IMR-90 (cell line): ENCODE measurements around the gene MAN2A2. TPM values are rescaled to one million over a fixed set of nuclear protein-coding genes. Genes with fewer than 3 reads are reported as not detected.

Experiments used
- ATAC-seq: fragments of 200-7000 bp; cut with Tn5 transposase; 2 replicates; pipeline ENCODE4 v1.9.1; 2020; ENCODE audit warnings: low read depth, mild to moderate bottlenecking, moderate library complexity
- BruUV-seq: library from RNA; stranded (reverse); fragments of 400-500 nt; replicated peaks from 2 replicates; lab custom pipeline; 2021; lab: Mats Ljungman, UMichigan
- CTCF ChIA-PET: fragments of 300-600 bp; formaldehyde crosslinking; extraction: SDS; loops from one replicate; lab custom pipeline; 2021; ENCODE audit warnings: antibody characterized with exemption; lab: Yijun Ruan, JAX
- POLR2A ChIA-PET: fragments of 300-600 bp; sonication (Branson Sonifier 250); formaldehyde crosslinking; loops from one replicate; lab custom pipeline; 2022; ENCODE audit warnings: antibody characterized with exemption; ENCODE audit not compliant: unreplicated experiment; lab: Charles Lee
- DNase-seq: peaks from one replicate; pipeline ENCODE4 v3.0.0; 2013
- H2AFZ ChIP-seq: replicated peaks from 2 replicates; pipeline ENCODE3; 2013; ENCODE audit warnings: low read length, mild to moderate bottlenecking; ENCODE audit not compliant: poor library complexity
- H2AK5ac ChIP-seq: 2 replicates; pipeline ENCODE4 v1.6.1; 2013; ENCODE audit warnings: low read depth, low read length, inconsistent platforms
- H2AK9ac ChIP-seq: replicated peaks from 2 replicates; pipeline ENCODE3; 2013; ENCODE audit warnings: mild to moderate bottlenecking, low read depth, low read length, moderate library complexity; ENCODE audit not compliant: poor library complexity
- H2BK120ac ChIP-seq: 2 replicates; pipeline ENCODE4 v1.6.1; 2013; ENCODE audit warnings: low read depth, low read length, inconsistent platforms
- H2BK15ac ChIP-seq: 3 replicates; pipeline ENCODE4 v1.6.1; 2013; ENCODE audit warnings: low read depth, low read length, inconsistent platforms
- H2BK20ac ChIP-seq: 2 replicates; pipeline ENCODE4 v1.6.1; 2013; ENCODE audit warnings: low read depth, mild to moderate bottlenecking, inconsistent platforms, low read length, moderate library complexity
- H2BK5ac ChIP-seq: 2 replicates; pipeline ENCODE4 v1.6.1; 2013; ENCODE audit warnings: mild to moderate bottlenecking, low read depth, low read length, inconsistent platforms; ENCODE audit not compliant: poor library complexity, severe bottlenecking
- H3K14ac ChIP-seq: replicated peaks from 2 replicates; pipeline ENCODE4 v1.6.1; 2013; ENCODE audit warnings: low read depth, low read length, inconsistent platforms
- H3K18ac ChIP-seq: 2 replicates; pipeline ENCODE4 v1.6.1; 2013; ENCODE audit warnings: low read depth, low read length, control low read depth
- H3K23ac ChIP-seq: 2 replicates; pipeline ENCODE4 v1.6.1; 2013; ENCODE audit warnings: low read depth, low read length, inconsistent platforms
- H3K27ac ChIP-seq: 2 replicates; pipeline ENCODE4 v1.5.1; 2013; ENCODE audit warnings: mild to moderate bottlenecking, control low read depth, low read length; ENCODE audit not compliant: insufficient read depth
- H3K27me3 ChIP-seq: 2 replicates; pipeline ENCODE4 v1.6.1; 2013; ENCODE audit warnings: low read length; ENCODE audit not compliant: control insufficient read depth, insufficient read depth
- H3K36me3 ChIP-seq: 2 replicates; pipeline ENCODE4 v1.6.1; 2013; ENCODE audit warnings: low read length, mixed read lengths; ENCODE audit not compliant: control insufficient read depth, insufficient read depth
- H3K4ac ChIP-seq: 2 replicates; pipeline ENCODE4 v1.6.1; 2013; ENCODE audit warnings: low read depth, low read length, inconsistent platforms
- H3K4me1 ChIP-seq: 2 replicates; pipeline ENCODE4 v1.6.1; 2013; ENCODE audit warnings: low read length, mixed read lengths; ENCODE audit not compliant: control insufficient read depth, insufficient read depth
- H3K4me2 ChIP-seq: 2 replicates; pipeline ENCODE4 v1.6.1; 2013; ENCODE audit warnings: low read depth, mild to moderate bottlenecking, control low read depth, low read length, moderate library complexity
- H3K4me3 ChIP-seq: 2 replicates; pipeline ENCODE4 v1.5.1; 2013; ENCODE audit warnings: low read depth, mild to moderate bottlenecking, control low read depth, low read length, moderate library complexity; ENCODE audit not compliant: insufficient read depth
- H3K56ac ChIP-seq: 2 replicates; pipeline ENCODE4 v1.6.1; 2013; ENCODE audit warnings: low read length, inconsistent platforms; ENCODE audit not compliant: insufficient read depth; ENCODE audit errors: extremely low read depth
- H3K79me1 ChIP-seq, 2 experiments: 2 replicates each; pipeline ENCODE4 v1.6.1; 2013; ENCODE audit warnings: low read length in 2 of 2, inconsistent platforms in 1 of 2, low read depth in 1 of 2
- H3K9ac ChIP-seq: 2 replicates; pipeline ENCODE4 v1.6.1; 2013; ENCODE audit warnings: low read depth, low read length, control low read depth
- H3K9me1 ChIP-seq: 2 replicates; pipeline ENCODE4 v1.6.1; 2013; ENCODE audit warnings: low read length, inconsistent platforms; ENCODE audit not compliant: insufficient read depth
- H3K9me3 ChIP-seq: 2 replicates; pipeline ENCODE4 v1.6.1; 2013; ENCODE audit warnings: low read length; ENCODE audit not compliant: control insufficient read depth, insufficient read depth
- H4K20me1 ChIP-seq: 2 replicates; pipeline ENCODE4 v1.6.1; 2013; ENCODE audit warnings: low read length, inconsistent platforms; ENCODE audit not compliant: insufficient read depth
- H4K5ac ChIP-seq: 2 replicates; pipeline ENCODE4 v1.6.1; 2013; ENCODE audit warnings: mild to moderate bottlenecking, low read depth, low read length, control low read depth
- H4K8ac ChIP-seq, 2 experiments: 2 replicates each; pipeline ENCODE4 v1.6.1; 2013; ENCODE audit warnings: low read depth in 2 of 2, low read length in 2 of 2, control low read depth in 1 of 2, inconsistent platforms in 1 of 2
- H4K91ac ChIP-seq: 2 replicates; pipeline ENCODE4 v1.6.1; 2013; ENCODE audit warnings: low read depth, low read length, inconsistent platforms; ENCODE audit not compliant: insufficient read depth
- BHLHE40 ChIP-seq: fragments of 150-350 bp; IDR thresholded peaks from 2 replicates; pipeline ENCODE4 v1.6.1; 2016; ENCODE audit warnings: mild to moderate bottlenecking, low read depth, low read length
- CHD1 ChIP-seq: IDR thresholded peaks from 2 replicates; pipeline ENCODE4 v1.6.1; 2012; ENCODE audit warnings: low read depth, low read length, improper control_type of control experiment
- CTCF ChIP-seq: conservative IDR thresholded peaks from 2 replicates; pipeline ENCODE4 v1.5.1; 2012; ENCODE audit warnings: mild to moderate bottlenecking, low read depth, low read length, improper control_type of control experiment
- FOS ChIP-seq: fragments of 150-350 bp; IDR thresholded peaks from 2 replicates; pipeline ENCODE4 v1.6.1; 2016; ENCODE audit warnings: low read depth, low read length
- MAFK ChIP-seq: IDR thresholded peaks from 2 replicates; pipeline ENCODE4 v1.6.1; 2012; ENCODE audit warnings: low read depth, low read length, improper control_type of control experiment
- MAZ ChIP-seq: IDR thresholded peaks from 2 replicates; pipeline ENCODE4 v1.6.1; 2012; ENCODE audit warnings: low read depth, mild to moderate bottlenecking, low read length, improper control_type of control experiment, moderate library complexity, borderline replicate concordance
- MXI1 ChIP-seq: IDR thresholded peaks from 2 replicates; pipeline ENCODE4 v1.6.1; 2012; ENCODE audit warnings: low read depth, mild to moderate bottlenecking, low read length, moderate library complexity, borderline replicate concordance
- NFE2L2 ChIP-seq: fragments of 150-350 bp; IDR thresholded peaks from 2 replicates; pipeline ENCODE4 v1.6.1; 2016; ENCODE audit warnings: low read depth, mild to moderate bottlenecking, low read length
- POLR2A ChIP-seq: IDR thresholded peaks from 2 replicates; pipeline ENCODE4 v1.6.1; 2012; ENCODE audit warnings: mild to moderate bottlenecking, low read depth, low read length
- RAD21 ChIP-seq: IDR thresholded peaks from 2 replicates; pipeline ENCODE4 v1.6.1; 2012; ENCODE audit warnings: low read length, improper control_type of control experiment
- RCOR1 ChIP-seq: IDR thresholded peaks from 2 replicates; pipeline ENCODE4 v1.6.1; 2012; ENCODE audit warnings: mild to moderate bottlenecking, low read length, improper control_type of control experiment; ENCODE audit not compliant: insufficient replicate concordance
- RFX5 ChIP-seq: IDR thresholded peaks from 2 replicates; pipeline ENCODE4 v1.8.0; 2012; ENCODE audit warnings: low read depth, mild to moderate bottlenecking, low read length, moderate library complexity
- SMC3 ChIP-seq: fragments of 150-350 bp; IDR thresholded peaks from 2 replicates; pipeline ENCODE4 v1.6.1; 2016; ENCODE audit warnings: low read depth, mild to moderate bottlenecking, antibody characterized with exemption, low read length, moderate library complexity
- WGBS, 2 experiments: methylation state at CpG; one replicate each; pipeline versions ENCODE4 v1.1.5 to v1.1.7; 2013; ENCODE audit warnings: missing lambda C conversion rate in 2 of 2; ENCODE audit not compliant: insufficient read length in 1 of 2; ENCODE audit errors: extremely low coverage in 2 of 2; 5-methylcytosine and 5-hydroxymethylcytosine counted together
- dilution Hi-C: fragments of 300-500 bp; cut with HindIII; formaldehyde crosslinking; loops from one replicate; pipeline ENCODE4 v1.14.3; 2018; ENCODE audit warnings: low sequenced_read_pairs; ENCODE audit not compliant: unreplicated experiment
- in situ Hi-C: fragments of 300-500 bp; cut with MboI; formaldehyde crosslinking; loops from 3 replicates; pipeline ENCODE4 v1.14.3; 2019; ENCODE audit warnings: low sequenced_read_pairs, inconsistent platforms, mixed read lengths
- intact Hi-C: fragments of 100-400 bp; cut with micrococcal nuclease; formaldehyde crosslinking; loops from 2 replicates; pipeline ENCODE4 v1.10.0; 2022
- polyA plus RNA-seq, 3 experiments: library from polyadenylated mRNA; depleted of rRNA; stranded (reverse); fragments of >200 nt; gene quantifications; 2 replicates each; pipeline ENCODE4 v1.2.3, GENCODE V29; 2012; ENCODE audit warnings: low replicate concordance in 1 of 3
- total RNA-seq: library from RNA; depleted of rRNA; stranded (reverse); fragments of >200 nt; gene quantifications from 2 replicates; pipeline ENCODE4 v1.2.3, GENCODE V29; 2012
- TF ChIP-seq, protein P1 (sequence below): fragments of 150-350 bp; IDR thresholded peaks from 2 replicates; pipeline ENCODE4 v1.6.1; 2016; ENCODE audit warnings: low read depth, mild to moderate bottlenecking, low read length, moderate library complexity, borderline replicate concordance
- TF ChIP-seq, protein P2 (sequence below): fragments of 150-350 bp; IDR thresholded peaks from 2 replicates; pipeline ENCODE4 v1.6.1; 2017; ENCODE audit warnings: mild to moderate bottlenecking, antibody characterized with exemption, low read length, low read depth

Gene MAN2A2
- total and polyA plus RNA-seq, 2 of the 4 experiments (the other 2 are of a cell fraction), result 3.4 to 52.5 TPM

- H3K14ac ChIP-seq, result no peak overlapping the region
- in situ Hi-C loops (loop anchor here (10.0 kb wide), 1 partner anchor 321 kb away; no protein-coding TSS in a partner anchor), intact Hi-C loops (no loop called here), dilution Hi-C loops (no loop called here)
- no peak overlapping the region for H3K23ac ChIP-seq
- no peak overlapping the region for H2BK5ac ChIP-seq
- H2AFZ ChIP-seq, result peak overlapping the region; percentile 95
- ChIA-PET CTCF (interaction anchor here (1.0 kb wide), 1 partner anchor 10 kb away, joined by 3 read pairs; no protein-coding TSS in a partner anchor), POLR2A (interaction anchor here (1.0 kb wide), 1 partner anchor 8 kb away, joined by 4 read pairs; no protein-coding TSS in a partner anchor)
- no TSS peak for BruUV-seq
- WGBS, 2 experiments, result no CpG with 5 or more reads among the region's 16 CpGs
- H2BK15ac ChIP-seq, result no peak overlapping the region
- no peak overlapping the region for H2BK120ac ChIP-seq
- no peak overlapping the region for H3K18ac ChIP-seq
- no peak overlapping the region for H4K5ac ChIP-seq
- H3K27me3 ChIP-seq, result no peaks in the 10 kb centered on the region
- no peak overlapping the region for H3K4me2 ChIP-seq
- H3K56ac ChIP-seq, result no peak overlapping the region
- H4K20me1 ChIP-seq, result no peaks in the 10 kb centered on the region
- no peak overlapping the region for H3K4me3 ChIP-seq
- no peaks in the 10 kb centered on the region for H3K9me3 ChIP-seq
- H2BK20ac ChIP-seq, result no peak overlapping the region
- no peak overlapping the region for H2AK5ac ChIP-seq
- H3K9ac ChIP-seq, result no peak overlapping the region
- peaks cover 41% of the 10 kb centered on the region for H3K36me3 ChIP-seq
- H2AK9ac ChIP-seq, result no peak overlapping the region
- no peak overlapping the region for H3K4ac ChIP-seq
- H4K8ac ChIP-seq, result peak overlapping the region in 1 of 2 experiments; percentile 6; a peak in 2 of 4 replicates
- peaks cover 6% of the 10 kb centered on the region for H3K4me1 ChIP-seq
- H4K91ac ChIP-seq, result no peak overlapping the region
- DNase-seq, result no peak
- no peak for ATAC-seq
- no peaks in the 10 kb centered on the region for H3K9me1 ChIP-seq
- peaks cover 6 to 27% of the 10 kb centered on the region in 2 experiments; a peak in 3 of 4 replicates for H3K79me1 ChIP-seq
- no peak overlapping the region for H3K27ac ChIP-seq
- TF ChIP-seq MAZ, result no peak
- TF ChIP-seq MXI1, result no peak
- no peak for TF ChIP-seq SMC3
- TF ChIP-seq, protein P1, sequence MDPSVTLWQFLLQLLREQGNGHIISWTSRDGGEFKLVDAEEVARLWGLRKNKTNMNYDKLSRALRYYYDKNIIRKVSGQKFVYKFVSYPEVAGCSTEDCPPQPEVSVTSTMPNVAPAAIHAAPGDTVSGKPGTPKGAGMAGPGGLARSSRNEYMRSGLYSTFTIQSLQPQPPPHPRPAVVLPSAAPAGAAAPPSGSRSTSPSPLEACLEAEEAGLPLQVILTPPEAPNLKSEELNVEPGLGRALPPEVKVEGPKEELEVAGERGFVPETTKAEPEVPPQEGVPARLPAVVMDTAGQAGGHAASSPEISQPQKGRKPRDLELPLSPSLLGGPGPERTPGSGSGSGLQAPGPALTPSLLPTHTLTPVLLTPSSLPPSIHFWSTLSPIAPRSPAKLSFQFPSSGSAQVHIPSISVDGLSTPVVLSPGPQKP, result no peak
- TF ChIP-seq RCOR1, result no peak
- no peak for TF ChIP-seq CHD1
- TF ChIP-seq MAFK, result no peak
- TF ChIP-seq RFX5, result no peak
- TF ChIP-seq POLR2A, result no peak
- TF ChIP-seq RAD21, result no peak
- TF ChIP-seq, protein P2, sequence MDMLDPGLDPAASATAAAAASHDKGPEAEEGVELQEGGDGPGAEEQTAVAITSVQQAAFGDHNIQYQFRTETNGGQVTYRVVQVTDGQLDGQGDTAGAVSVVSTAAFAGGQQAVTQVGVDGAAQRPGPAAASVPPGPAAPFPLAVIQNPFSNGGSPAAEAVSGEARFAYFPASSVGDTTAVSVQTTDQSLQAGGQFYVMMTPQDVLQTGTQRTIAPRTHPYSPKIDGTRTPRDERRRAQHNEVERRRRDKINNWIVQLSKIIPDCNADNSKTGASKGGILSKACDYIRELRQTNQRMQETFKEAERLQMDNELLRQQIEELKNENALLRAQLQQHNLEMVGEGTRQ, result no peak
- no peak for TF ChIP-seq BHLHE40
- no peak for TF ChIP-seq NFE2L2
- no peak for TF ChIP-seq CTCF
- TF ChIP-seq FOS, result no peak
These were observed 51.0 kb downstream of the MAN2A2 start for GRCh38 chr15:90953947-90954711.
